ENCODE data around the gene CACNA1E.

CACNA1E gene

DNA sequence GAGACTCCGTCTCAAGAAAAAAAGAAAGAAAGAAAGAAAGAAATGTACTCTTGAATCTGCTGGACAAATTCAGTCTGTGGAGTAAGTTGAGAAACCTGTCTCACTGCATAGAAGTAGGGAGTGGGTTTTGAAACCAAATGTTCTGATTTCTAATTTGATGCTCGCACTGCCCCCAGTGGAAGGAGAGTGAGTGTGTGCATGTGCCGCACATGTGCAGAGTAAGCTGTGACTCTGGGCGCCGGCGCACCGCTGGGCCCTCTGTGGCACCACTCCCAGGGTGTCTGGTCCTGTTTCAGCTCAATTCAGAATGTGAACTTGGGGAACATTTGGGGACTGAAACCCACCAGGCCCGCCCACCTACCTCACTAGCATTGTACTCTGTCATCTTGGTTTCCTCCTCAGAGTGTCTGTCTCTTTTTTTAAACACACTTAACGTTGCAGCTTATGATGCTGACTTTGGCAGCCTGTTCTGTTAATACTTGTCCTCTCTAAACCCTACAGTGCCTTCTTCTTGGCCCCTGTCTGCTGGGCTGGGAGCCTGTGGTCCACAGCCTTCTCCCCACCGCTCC, 104.6 kb downstream of the CACNA1E start:
- DNase-seq (ENCODE audit: low spot score): no peak

GRCh38 chr1:181588631-181589030, 105.3 kb downstream of the CACNA1E start:
- DNase-seq (ENCODE audit: low spot score): no peak

GRCh38 chr1:181592255-181592859, 109.0 kb downstream of the CACNA1E start:
- DNase-seq (ENCODE audit: low spot score): no peak

- no peak for DNase-seq (ENCODE audit: low spot score)
Observed at GRCh38 chr1:181593042-181593441, 109.7 kb downstream of the CACNA1E start.

DNA sequence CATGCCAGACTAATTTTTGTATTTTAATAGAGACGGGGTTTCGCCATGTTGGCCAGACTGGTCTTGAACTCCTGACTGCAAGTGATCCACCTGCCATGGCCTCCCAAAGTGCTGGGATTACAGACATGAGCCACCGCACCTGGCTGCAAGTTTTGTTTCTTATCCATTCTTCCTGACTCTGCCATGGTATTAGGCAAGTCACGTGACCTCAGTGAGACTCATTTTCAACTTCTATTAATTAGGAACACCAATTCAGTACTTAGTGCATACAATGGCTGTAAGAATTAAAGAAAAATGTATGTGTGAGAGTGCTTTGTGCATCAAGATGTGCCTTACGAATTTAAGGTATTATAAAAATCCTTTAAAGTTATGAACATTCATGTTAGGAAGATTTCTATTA, 111.2 kb downstream of the CACNA1E start:
- DNase-seq (ENCODE audit: low spot score): no peak

- DNase-seq (ENCODE audit: low spot score): no peak
Observed at GRCh38 chr1:181595234-181595633, 111.9 kb downstream of the CACNA1E start.

DNA sequence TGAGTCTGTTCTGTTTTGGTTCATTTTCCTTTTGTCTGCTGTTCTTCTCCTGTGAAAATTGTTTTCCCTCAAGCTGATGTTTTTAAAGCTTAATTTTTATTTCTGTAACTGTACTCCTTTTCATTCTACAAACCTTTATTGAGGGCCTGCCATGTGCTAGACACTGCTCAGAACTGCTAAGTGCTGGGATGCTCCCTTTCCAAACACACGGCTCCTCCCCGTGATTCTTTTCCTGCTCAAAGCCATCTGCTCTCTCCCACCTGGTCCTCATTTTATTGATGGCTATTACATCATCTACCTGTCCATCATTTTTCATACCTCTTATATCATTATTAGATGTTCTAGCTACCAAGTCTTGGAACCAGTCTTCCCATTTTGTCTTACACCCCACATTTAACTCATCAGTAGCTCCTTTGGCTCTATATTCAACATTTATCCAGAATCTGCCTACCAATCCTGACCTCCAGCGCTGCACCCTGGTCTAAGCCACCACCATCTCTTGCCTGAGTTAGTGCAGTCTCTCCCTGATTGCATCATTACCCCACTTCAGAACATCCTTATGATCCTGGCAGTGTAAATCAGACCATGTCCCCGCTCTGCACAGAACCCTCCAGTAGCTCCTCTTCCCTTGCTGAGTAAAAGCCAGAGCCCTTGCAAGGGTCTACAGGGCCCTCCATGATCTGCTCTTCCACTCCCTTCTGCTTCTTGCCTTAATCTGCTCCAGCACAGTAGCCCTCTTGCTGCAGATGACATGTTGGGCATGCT, 118.1 kb downstream of the CACNA1E start:
- DNase-seq (ENCODE audit: low spot score): no peak

- no peak for DNase-seq (ENCODE audit: low spot score)
Observed at GRCh38 chr1:181603735-181604410, 120.6 kb downstream of the CACNA1E start.

DNA sequence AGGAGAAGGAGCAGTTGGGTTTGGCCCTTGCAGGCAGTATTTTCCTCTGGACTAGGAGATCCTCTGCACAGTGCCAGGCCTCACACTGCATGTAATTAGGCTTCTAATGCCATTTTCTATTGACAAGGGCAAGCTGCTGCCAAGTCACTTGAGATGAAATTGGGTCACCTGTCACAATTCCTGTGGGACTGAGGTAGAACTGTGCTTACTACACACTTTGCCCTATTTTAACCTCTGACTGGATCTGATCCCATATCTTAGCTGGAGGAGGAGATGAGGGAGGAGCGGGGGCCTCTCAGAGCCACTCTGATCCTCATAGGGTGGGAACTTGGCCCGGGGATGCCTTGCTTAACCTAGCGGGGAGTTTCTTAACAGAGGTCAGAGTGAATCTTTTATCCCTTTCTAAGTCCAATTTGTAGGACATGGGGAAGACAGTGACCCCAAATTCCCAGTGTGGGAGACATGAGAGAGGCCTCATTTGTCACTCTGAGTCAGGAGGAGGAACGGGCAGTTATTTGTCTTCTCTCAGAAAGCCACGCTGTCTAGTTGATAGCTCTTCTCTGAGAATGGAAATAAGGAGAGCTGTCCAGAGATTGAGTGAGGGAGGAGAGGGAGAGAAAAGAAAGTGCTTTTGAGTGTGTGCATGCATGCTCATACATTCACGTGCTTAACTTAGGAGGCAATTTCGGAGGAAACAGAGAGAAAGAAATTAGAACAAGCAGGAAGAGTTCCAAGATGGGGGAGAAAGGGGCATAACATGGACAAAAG, 121.3 kb downstream of the CACNA1E start:
- DNase-seq (ENCODE audit: low spot score): no peak

- DNase-seq (ENCODE audit: low spot score): no peak
Observed at GRCh38 chr1:181607524-181607923, 124.2 kb downstream of the CACNA1E start.

- no peak for DNase-seq (ENCODE audit: low spot score)
Observed at GRCh38 chr1:181608386-181608785, 125.1 kb downstream of the CACNA1E start.

DNA sequence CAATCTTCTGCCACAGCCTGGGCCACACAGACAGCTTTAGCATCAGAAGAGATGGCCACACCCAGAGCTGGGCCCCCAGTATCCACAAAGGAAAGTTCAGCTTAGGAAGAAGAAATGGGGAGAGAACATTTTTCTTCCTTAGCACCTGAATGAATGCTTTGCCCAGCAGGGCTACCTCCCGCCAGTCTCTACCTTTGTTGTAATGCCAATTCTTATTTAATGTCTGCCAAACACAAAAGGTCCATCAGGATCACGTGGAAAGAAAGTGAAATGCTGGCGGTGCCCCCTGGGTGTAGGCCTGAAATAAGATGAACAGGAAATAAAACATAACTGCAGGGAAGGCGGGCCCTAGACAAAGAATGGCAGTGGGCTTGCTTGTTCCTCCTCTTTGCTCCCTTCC, 125.6 kb downstream of the CACNA1E start:
- DNase-seq (ENCODE audit: low spot score): no peak

- DNase-seq (ENCODE audit: low spot score): no peak
Observed at GRCh38 chr1:181612100-181612499, 128.8 kb downstream of the CACNA1E start.

DNA sequence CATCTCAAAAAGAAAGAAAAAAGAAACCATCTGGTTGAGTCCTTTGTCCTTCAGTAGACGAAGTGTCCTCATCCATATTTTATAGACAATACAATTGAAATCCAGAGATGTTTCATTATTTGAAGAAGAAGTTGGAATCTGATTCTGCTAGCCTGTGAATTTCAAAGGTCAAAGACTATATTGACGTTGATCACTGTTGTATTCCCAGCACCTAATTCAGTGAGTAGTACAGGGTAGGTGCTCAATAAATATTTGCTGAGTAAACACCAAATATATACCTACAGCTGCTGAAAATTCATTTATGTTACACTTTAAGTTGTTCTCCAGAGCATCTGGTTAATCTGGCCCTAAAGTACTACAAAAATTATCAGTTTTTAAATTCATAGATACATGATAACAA, 135.2 kb downstream of the CACNA1E start:
- no peak for DNase-seq (ENCODE audit: low spot score)

- DNase-seq (ENCODE audit: low spot score): no peak
Observed at GRCh38 chr1:181620183-181620582, 136.9 kb downstream of the CACNA1E start.

- no peak for DNase-seq (ENCODE audit: low spot score)
Observed at GRCh38 chr1:181623850-181624249, 140.5 kb downstream of the CACNA1E start.

GRCh38 chr1:181626279-181626938, 143.1 kb downstream of the CACNA1E start:
- DNase-seq (ENCODE audit: low spot score): no peak

DNA sequence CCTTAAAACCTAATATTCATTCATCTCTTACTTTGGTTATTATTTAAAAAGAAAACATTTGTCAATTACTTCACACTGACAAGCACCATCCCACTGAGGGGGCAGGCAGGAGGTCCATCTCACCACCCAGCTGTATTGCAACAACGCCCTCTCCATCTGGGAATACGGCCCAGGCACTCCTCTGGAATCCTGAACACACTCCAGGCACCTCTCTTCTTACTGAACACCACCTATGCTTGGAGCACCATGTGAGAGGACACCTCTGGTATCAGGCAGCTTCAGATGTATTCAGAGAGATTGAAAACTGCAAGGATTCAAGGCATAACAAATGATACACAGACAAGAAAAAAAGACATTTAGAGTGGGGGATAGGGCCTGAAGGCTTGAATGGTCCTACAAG, 147.1 kb downstream of the CACNA1E start:
- DNase-seq (ENCODE audit: low spot score): no peak

GRCh38 chr1:181630838-181631237, 147.5 kb downstream of the CACNA1E start:
- DNase-seq (ENCODE audit: low spot score): no peak

- no peak for DNase-seq (ENCODE audit: low spot score)
Observed at GRCh38 chr1:181632492-181632891, 149.2 kb downstream of the CACNA1E start.

- DNase-seq (ENCODE audit: low spot score): no peak
Observed at GRCh38 chr1:181632960-181633359, 149.6 kb downstream of the CACNA1E start.

- no peak for DNase-seq (ENCODE audit: low spot score)
Observed at GRCh38 chr1:181635110-181635509, 151.8 kb downstream of the CACNA1E start.
